ENCODE measurements around the gene SEBOX. TPM values are rescaled to one million over a fixed set of nuclear protein-coding genes. Genes with fewer than 3 reads are reported as not detected.
"Not testable (repeated sequence)": the region's sequence is repeated elsewhere in the genome, so short reads cannot be mapped to it uniquely, and the experiment has no call there.

The SEBOX gene
- total RNA-seq, 4 donors from 2014 or later = not detected

DNA sequence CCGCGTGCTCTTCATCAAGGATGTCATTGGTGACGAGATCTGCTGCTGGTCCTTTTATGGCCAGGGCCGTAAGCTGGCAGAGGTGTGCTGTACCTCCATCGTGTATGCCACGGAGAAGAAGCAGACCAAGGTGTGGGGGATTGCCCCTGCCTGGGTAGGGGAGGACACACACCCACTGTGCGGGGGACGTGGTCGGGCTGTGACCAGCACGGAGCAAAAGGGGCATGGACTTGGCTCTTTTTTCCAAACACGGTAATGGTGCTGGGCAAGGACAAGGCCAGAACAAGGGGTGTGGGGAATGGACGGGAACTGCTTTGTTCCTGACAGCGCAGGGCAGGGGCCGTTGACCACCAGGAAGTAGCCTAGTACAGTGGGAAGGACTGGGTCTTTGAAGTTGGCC, 22.7 kb downstream of the SEBOX start:
- H3K27me3 ChIP-seq = no peaks in the 10 kb centered on the region
- TF ChIP-seq EP300 (IDR thresholded peaks at IDR 0.05) (no peak), POLR2AphosphoS5 (IDR thresholded peaks at IDR 0.05) (no peak), POLR2A (IDR thresholded peaks at IDR 0.05) (no peak)
- TF ChIP-seq, protein P1, sequence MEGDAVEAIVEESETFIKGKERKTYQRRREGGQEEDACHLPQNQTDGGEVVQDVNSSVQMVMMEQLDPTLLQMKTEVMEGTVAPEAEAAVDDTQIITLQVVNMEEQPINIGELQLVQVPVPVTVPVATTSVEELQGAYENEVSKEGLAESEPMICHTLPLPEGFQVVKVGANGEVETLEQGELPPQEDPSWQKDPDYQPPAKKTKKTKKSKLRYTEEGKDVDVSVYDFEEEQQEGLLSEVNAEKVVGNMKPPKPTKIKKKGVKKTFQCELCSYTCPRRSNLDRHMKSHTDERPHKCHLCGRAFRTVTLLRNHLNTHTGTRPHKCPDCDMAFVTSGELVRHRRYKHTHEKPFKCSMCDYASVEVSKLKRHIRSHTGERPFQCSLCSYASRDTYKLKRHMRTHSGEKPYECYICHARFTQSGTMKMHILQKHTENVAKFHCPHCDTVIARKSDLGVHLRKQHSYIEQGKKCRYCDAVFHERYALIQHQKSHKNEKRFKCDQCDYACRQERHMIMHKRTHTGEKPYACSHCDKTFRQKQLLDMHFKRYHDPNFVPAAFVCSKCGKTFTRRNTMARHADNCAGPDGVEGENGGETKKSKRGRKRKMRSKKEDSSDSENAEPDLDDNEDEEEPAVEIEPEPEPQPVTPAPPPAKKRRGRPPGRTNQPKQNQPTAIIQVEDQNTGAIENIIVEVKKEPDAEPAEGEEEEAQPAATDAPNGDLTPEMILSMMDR (IDR thresholded peaks at IDR 0.05) = no peak
- H3K9me3 ChIP-seq = no peaks in the 10 kb centered on the region
- H3K4me3 ChIP-seq = no peak overlapping the region
- 92% methylated on average over 14 of the region's 14 CpGs for WGBS
- H3K27ac ChIP-seq = no peak overlapping the region
- peaks cover 76% of the 10 kb centered on the region for H3K36me3 ChIP-seq
- no peak for DNase-seq (ENCODE audit: low spot score in 2 of 2)
- H3K4me1 ChIP-seq = peaks cover 20% of the 10 kb centered on the region

DNA sequence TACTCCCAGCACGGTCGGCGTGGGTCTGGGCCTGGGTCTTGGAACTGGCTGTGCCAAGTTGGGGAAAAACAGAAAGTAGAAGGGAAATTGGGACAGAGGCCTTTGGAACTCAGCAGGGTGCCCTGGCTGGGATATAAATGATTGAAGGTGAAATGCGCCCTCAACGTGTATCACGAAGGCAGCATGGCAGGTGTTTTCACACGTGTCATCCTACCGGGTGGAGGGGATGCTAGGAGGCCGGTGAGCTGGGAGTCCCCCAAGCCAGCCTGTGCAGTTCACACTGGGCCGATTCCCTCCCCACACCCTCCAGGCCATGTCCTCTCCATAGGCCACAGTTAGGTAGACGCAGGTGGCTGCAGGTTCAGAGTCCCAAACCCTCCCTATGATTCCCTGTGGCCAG, 23.5 kb downstream of the SEBOX start:
- DNase-seq (ENCODE audit: low spot score in 2 of 2) = no peak
- no peaks in the 10 kb centered on the region for H3K9me3 ChIP-seq
- no peak overlapping the region for H3K4me3 ChIP-seq
- no peaks in the 10 kb centered on the region for H3K27me3 ChIP-seq
- peaks cover 68% of the 10 kb centered on the region for H3K36me3 ChIP-seq
- peaks cover 22% of the 10 kb centered on the region for H3K4me1 ChIP-seq
- H3K27ac ChIP-seq = no peak overlapping the region
- TF ChIP-seq EP300 (IDR thresholded peaks at IDR 0.05) (no peak), POLR2A (IDR thresholded peaks at IDR 0.05) (no peak), POLR2AphosphoS5 (IDR thresholded peaks at IDR 0.05) (no peak)
- TF ChIP-seq, protein P1 (IDR thresholded peaks at IDR 0.05) = no peak
- WGBS = 90% methylated on average over 10 of the region's 11 CpGs

DNA sequence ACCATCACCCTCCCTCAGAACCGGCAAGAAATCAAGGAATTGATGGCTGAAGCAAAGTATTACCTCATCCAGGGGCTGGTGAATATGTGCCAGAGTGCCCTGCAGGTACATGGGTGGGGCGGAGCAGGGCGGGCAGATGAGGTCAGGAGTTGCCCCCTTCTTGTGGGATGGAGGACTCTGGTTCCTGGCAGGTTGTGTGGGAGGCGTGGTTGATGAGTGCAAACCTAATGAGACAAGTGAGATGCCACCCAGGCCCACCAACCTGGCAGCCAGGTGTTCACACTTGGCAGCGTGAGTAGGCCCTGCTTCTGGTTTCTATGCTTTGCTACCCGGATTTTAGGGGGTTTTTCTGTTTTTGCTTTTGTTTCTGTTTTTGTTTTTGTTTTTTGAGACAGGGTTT, 24.6 kb downstream of the SEBOX start:
- H3K27me3 ChIP-seq = no peaks in the 10 kb centered on the region
- no peak for TF ChIP-seq POLR2A (IDR thresholded peaks at IDR 0.05)
- H3K9me3 ChIP-seq = no peaks in the 10 kb centered on the region
- H3K4me1 ChIP-seq = peaks cover 26% of the 10 kb centered on the region
- peaks cover 57% of the 10 kb centered on the region for H3K36me3 ChIP-seq
- no peak overlapping the region for H3K27ac ChIP-seq
- no peak overlapping the region for H3K4me3 ChIP-seq
- WGBS = 71% methylated on average over 6 of the region's 6 CpGs
- no peak for DNase-seq (ENCODE audit: low spot score in 2 of 2)

DNA sequence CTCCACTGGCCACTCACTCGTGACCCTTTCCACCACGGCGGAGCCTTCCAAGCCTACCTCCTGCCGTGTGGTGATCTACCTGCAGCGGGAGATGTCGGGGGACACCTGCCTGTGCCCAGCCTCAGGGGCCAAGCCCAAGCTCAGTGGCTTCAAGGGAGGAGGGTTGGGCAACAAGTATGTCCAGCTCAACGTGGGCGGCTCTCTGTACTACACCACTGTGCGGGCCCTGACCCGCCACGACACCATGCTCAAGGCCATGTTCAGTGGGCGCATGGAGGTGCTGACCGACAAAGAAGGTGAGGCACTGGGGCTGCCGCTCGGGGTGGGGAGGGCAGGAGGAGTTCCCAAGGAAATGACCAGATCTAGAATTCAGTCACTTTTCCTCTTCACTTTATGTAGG, 25.6 kb downstream of the SEBOX start:
- DNase-seq (ENCODE audit: low spot score in 2 of 2) = no peak
- H3K9me3 ChIP-seq = no peaks in the 10 kb centered on the region
- 93% methylated on average over 15 of the region's 15 CpGs for WGBS
- H3K27me3 ChIP-seq = no peaks in the 10 kb centered on the region
- H3K4me3 ChIP-seq = no peak overlapping the region
- peaks cover 32% of the 10 kb centered on the region for H3K4me1 ChIP-seq
- no peak overlapping the region for H3K27ac ChIP-seq
- H3K36me3 ChIP-seq = peaks cover 48% of the 10 kb centered on the region
- TF ChIP-seq, protein P1 (IDR thresholded peaks at IDR 0.05) = no peak
- TF ChIP-seq POLR2AphosphoS5 (IDR thresholded peaks at IDR 0.05) (no peak), POLR2A (IDR thresholded peaks at IDR 0.05) (no peak), EP300 (IDR thresholded peaks at IDR 0.05) (no peak)

DNA sequence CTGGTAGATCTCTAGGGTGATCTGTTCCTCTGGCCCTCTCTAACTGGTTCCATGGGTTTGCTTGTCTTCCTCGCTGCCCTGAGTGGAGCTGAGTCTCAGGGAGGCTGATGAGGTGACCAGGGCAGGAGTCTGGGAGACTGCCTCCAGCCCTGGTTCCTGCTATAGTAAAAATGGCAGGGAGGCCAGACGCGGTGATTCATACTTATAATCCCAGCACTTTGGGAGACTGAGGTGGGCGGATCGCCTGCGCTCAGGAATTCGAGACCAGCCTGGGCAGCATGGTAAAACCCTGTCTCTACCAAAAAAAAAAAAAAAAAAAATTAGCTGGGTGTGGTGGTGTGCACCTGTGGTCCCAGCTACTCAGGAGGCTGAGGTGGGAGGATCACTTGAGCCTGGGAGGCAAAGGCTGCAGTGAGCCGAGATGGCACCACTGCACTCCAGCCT, 26.2 kb downstream of the SEBOX start:
- Histone ChIP-seq H3K4me1 (peaks cover 38% of the 10 kb centered on the region), H3K36me3 (peaks cover 41% of the 10 kb centered on the region)
- not testable (repeated sequence) for H3K27ac ChIP-seq; H3K4me3 ChIP-seq; DNase-seq (ENCODE audit: low spot score in 2 of 2); H3K9me3 ChIP-seq; H3K27me3 ChIP-seq
- WGBS = 80% methylated on average over 8 of the region's 8 CpGs

DNA sequence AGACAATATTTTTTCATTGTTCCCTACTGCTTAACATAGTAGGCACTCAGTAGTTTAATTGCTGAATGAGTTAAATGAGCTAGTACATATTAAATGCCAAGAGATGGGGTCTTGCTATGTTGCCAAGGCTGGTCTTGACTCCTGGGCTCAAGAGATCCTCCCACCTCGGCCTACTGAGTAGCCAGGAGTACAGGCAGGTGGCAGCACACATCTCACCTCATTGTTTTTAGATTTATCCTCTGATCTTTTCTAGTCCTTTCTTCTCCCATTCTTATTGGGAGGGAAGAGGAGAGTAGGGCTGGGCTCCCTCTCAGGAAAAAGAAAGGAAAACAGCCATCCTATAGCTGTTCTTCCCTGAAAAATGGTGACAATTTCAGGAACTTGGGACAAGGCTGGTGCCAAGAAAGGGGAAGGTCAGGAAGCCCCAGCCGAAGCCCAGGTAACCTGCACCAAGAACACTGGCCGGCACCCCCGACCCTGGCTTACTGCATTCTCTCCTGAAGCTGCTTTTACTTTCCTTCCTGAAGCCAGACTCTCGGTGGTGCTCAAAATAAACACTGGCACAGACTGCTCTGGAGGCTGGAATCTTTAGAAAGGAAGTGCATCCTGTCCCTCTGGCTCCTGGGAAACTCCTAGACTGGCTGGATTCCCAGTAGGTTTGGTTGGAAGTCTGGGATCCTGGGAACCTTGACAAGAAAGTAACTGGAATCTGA, 26.8 kb downstream of the SEBOX start:
- no peak overlapping the region for H3K4me3 ChIP-seq
- TF ChIP-seq POLR2A (IDR thresholded peaks at IDR 0.05) (no peak), POLR2AphosphoS5 (IDR thresholded peaks at IDR 0.05) (no peak), EP300 (IDR thresholded peaks at IDR 0.05) (no peak)
- TF ChIP-seq, protein P1 (IDR thresholded peaks at IDR 0.05) = no peak
- peaks cover 44% of the 10 kb centered on the region for H3K4me1 ChIP-seq

More for the DNA sequence above, 26.8 kb downstream of the SEBOX start:
- peaks cover 35% of the 10 kb centered on the region for H3K36me3 ChIP-seq
- no peak for DNase-seq (ENCODE audit: low spot score in 2 of 2)
- 83% methylated on average over 4 of the region's 5 CpGs for WGBS
- H3K27ac ChIP-seq = peak overlapping the region; percentile 9
- no peaks in the 10 kb centered on the region for H3K27me3 ChIP-seq
- no peaks in the 10 kb centered on the region for H3K9me3 ChIP-seq
